HEK293 (cell line): ENCODE measurements around the gene MS4A15.

Source experiments
- CTCF ChIA-PET: fragments of 350-600 bp; formaldehyde crosslinking; extraction: SDS; loops from one replicate; lab custom pipeline; 2021; ENCODE audit warnings: antibody characterized with exemption; lab: Yijun Ruan, JAX
- POLR2A ChIA-PET: fragments of 300-600 bp; formaldehyde crosslinking; extraction: SDS; loops from one replicate; lab custom pipeline; 2020; ENCODE audit warnings: antibody characterized with exemption, inconsistent platforms; lab: Yijun Ruan, JAX
- H3K27ac ChIP-seq: fragments of 200-500 bp; sonication (Bioruptor generic); 2 replicates; pipeline ENCODE4 v1.5.1; 2014; ENCODE audit warnings: low read depth, low read length, control low read depth, inconsistent platforms; ENCODE audit errors: extremely low read depth
- H3K36me3 ChIP-seq, 2 experiments: fragments of 200-500 bp in 1 of 2; sonication (Bioruptor generic) in 1 of 2; 1 replicate in 1 of 2; 2 replicates in 1 of 2; pipeline ENCODE4 v1.5.1; 2014 to 2017; ENCODE audit warnings: inconsistent platforms in 2 of 2, low read length in 2 of 2; ENCODE audit not compliant: control insufficient read depth in 2 of 2, insufficient read depth in 1 of 2
- H3K4me1 ChIP-seq: fragments of 200-500 bp; sonication (Bioruptor generic); 2 replicates; pipeline ENCODE4 v1.5.1; 2014; ENCODE audit warnings: mild to moderate bottlenecking, low read length, inconsistent platforms; ENCODE audit not compliant: control insufficient read depth, insufficient read depth
- H3K4me3 ChIP-seq: 2 replicates; pipeline ENCODE4 v1.5.1; 2011; ENCODE audit warnings: low read depth, mild to moderate bottlenecking, control low read depth, low read length, moderate library complexity
- H3K9me3 ChIP-seq: fragments of 200-500 bp; sonication (Bioruptor generic); 2 replicates; pipeline ENCODE4 v1.5.1; 2014; ENCODE audit warnings: low read depth, low read length, inconsistent platforms; ENCODE audit not compliant: control insufficient read depth, insufficient read depth
- KLF16 ChIP-seq: fragments of 450-650 bp; formaldehyde crosslinking; IDR thresholded peaks from 2 replicates; pipeline ENCODE4 v1.5.1; 2017; ENCODE audit warnings: missing biosample characterization, missing genetic modification characterization
- KLF7 ChIP-seq: fragments of 450-650 bp; formaldehyde crosslinking; IDR thresholded peaks from 2 replicates; pipeline ENCODE4 v1.5.1; 2016; ENCODE audit warnings: missing biosample characterization, missing genetic modification characterization, borderline replicate concordance
- MEIS1 ChIP-seq: sonication (generic); formaldehyde crosslinking; IDR thresholded peaks from 2 replicates; pipeline ENCODE4 v1.8.1; 2022; ENCODE audit warnings: missing genetic modification reagents, mild to moderate bottlenecking, borderline replicate concordance
- PRDM1 ChIP-seq: fragments of 450-650 bp; formaldehyde crosslinking; IDR thresholded peaks from 2 replicates; pipeline ENCODE4; 2016; ENCODE audit warnings: missing biosample characterization, missing genetic modification characterization
- YY2 ChIP-seq: fragments of 450-650 bp; formaldehyde crosslinking; IDR thresholded peaks from 2 replicates; pipeline ENCODE4 v1.5.1; 2016; ENCODE audit warnings: missing biosample characterization, missing genetic modification characterization
- ZBTB11 ChIP-seq: fragments of 450-650 bp; formaldehyde crosslinking; conservative IDR thresholded peaks from 2 replicates; pipeline ENCODE4 v1.5.1; 2016; ENCODE audit warnings: low read depth, missing biosample characterization, missing genetic modification characterization
- ZFP37 ChIP-seq: fragments of 450-650 bp; formaldehyde crosslinking; IDR thresholded peaks from 2 replicates; pipeline ENCODE4 v1.5.1; 2016; ENCODE audit warnings: missing biosample characterization, missing genetic modification characterization
- ZFP69B ChIP-seq: fragments of 450-650 bp; formaldehyde crosslinking; IDR thresholded peaks from 2 replicates; pipeline ENCODE4 v1.5.1; 2016; ENCODE audit warnings: missing biosample characterization, missing genetic modification characterization
- ZNF148 ChIP-seq: fragments of 450-650 bp; formaldehyde crosslinking; IDR thresholded peaks from 2 replicates; pipeline ENCODE4 v1.5.0; 2017; ENCODE audit warnings: missing biosample characterization, missing genetic modification characterization, borderline replicate concordance
- ZNF169 ChIP-seq: fragments of 450-650 bp; formaldehyde crosslinking; IDR thresholded peaks from 2 replicates; pipeline ENCODE4 v1.5.1; 2016; ENCODE audit warnings: missing biosample characterization, missing genetic modification characterization
- ZNF2 ChIP-seq: fragments of 450-650 bp; formaldehyde crosslinking; IDR thresholded peaks from 2 replicates; pipeline ENCODE4 v1.5.1; 2016; ENCODE audit warnings: missing biosample characterization, missing genetic modification characterization
- ZNF292 ChIP-seq: fragments of 450-650 bp; formaldehyde crosslinking; IDR thresholded peaks from 2 replicates; pipeline ENCODE4 v1.5.1; 2016; ENCODE audit warnings: low read depth, missing biosample characterization, missing genetic modification characterization, borderline replicate concordance
- ZNF311 ChIP-seq: fragments of 450-650 bp; formaldehyde crosslinking; IDR thresholded peaks from 2 replicates; pipeline ENCODE4 v1.5.1; 2017; ENCODE audit warnings: missing biosample characterization, missing genetic modification characterization, borderline replicate concordance
- ZNF518A ChIP-seq: fragments of 450-650 bp; formaldehyde crosslinking; conservative IDR thresholded peaks from 2 replicates; pipeline ENCODE4 v1.5.1; 2016; ENCODE audit warnings: low read depth, missing biosample characterization, missing genetic modification characterization
- ZNF626 ChIP-seq: fragments of 450-650 bp; sonication (Bioruptor Pico); formaldehyde crosslinking; IDR thresholded peaks from 2 replicates; pipeline ENCODE4 v1.5.1; 2018; ENCODE audit warnings: missing biosample characterization, missing genetic modification characterization, inconsistent platforms
- ZNF76 ChIP-seq: fragments of 450-650 bp; formaldehyde crosslinking; IDR thresholded peaks from 2 replicates; pipeline ENCODE4; 2016; ENCODE audit warnings: low read depth, missing biosample characterization, missing genetic modification characterization, borderline replicate concordance
- ZXDB ChIP-seq: fragments of 450-650 bp; formaldehyde crosslinking; IDR thresholded peaks from 2 replicates; pipeline ENCODE4 v1.5.1; 2016; ENCODE audit warnings: missing biosample characterization, missing genetic modification characterization

MS4A15 gene

DNA sequence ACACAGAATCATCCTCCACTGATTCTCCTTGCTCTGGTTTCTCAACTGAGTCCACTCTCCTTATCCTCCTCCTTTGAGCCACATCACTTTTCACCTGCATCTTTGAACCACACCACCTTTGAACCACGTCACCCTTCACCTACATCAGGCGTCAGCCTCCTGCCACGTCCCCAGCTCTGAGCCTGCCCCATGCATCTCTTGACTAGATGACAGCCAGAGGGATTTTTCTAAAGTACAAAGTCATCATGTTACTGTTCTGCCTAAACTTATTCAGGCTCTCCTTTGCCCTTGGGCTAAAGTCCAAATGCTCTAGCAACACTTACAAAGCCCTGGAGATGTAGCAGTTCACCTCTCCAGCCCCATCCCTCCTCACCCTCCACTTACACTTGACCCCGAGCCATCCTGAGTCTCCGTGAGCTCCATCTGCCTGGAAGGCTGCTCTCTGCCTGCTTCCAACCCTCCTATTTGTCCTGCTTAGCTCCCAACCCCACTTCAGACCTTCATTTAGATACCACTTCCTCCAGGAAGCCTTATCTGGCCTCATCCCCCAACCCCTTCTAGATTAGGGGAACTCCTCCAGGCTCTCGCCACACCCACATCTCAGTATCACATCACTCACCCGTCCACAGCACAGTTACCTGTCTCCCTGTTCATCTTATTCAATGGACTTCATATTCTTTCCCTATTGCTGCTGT lies 24.8 kb downstream of the MS4A15 start:
- ChIA-PET POLR2A (no interaction called here), CTCF (interaction anchor here (0.6 to 1.1 kb wide), 2 partner anchors 30 to 164 kb away, joined by 3 read pairs; no protein-coding TSS in a partner anchor)
- Histone ChIP-seq H3K36me3 (no peaks in the 10 kb centered on the region), H3K4me1 (no peaks in the 10 kb centered on the region), H3K4me3 (no peak overlapping the region), H3K9me3 (no peaks in the 10 kb centered on the region), H3K27ac (no peak overlapping the region)
- TF ChIP-seq MEIS1 (CRISPR knock-in tag): no peak
- TF ChIP-seq KLF16 (tag by site-specific recombination): no peak
- TF ChIP-seq ZNF518A (tag by site-specific recombination): no peak
- no peak for TF ChIP-seq ZFP37
- no peak for TF ChIP-seq YY2
- no peak for TF ChIP-seq ZFP69B (tag by site-specific recombination)
- no peak for TF ChIP-seq ZNF76

GRCh38 chr11:60781981-60782316 lies 25.3 kb downstream of the MS4A15 start:
- ChIA-PET POLR2A (no interaction called here), CTCF (interaction anchor here (1.1 kb wide), 1 partner anchor 10 kb away, joined by 3 read pairs; no protein-coding TSS in a partner anchor)
- TF ChIP-seq KLF7: no peak
- no peak for TF ChIP-seq KLF16 (tag by site-specific recombination)
- TF ChIP-seq ZNF311 (tag by site-specific recombination): no peak
- TF ChIP-seq ZNF292 (tag by site-specific recombination): no peak
- no peak for TF ChIP-seq ZNF626 (tag by site-specific recombination)
- TF ChIP-seq ZNF169: no peak
- TF ChIP-seq PRDM1 (tag by site-specific recombination): no peak
- no peak for TF ChIP-seq ZXDB (tag by site-specific recombination)
- TF ChIP-seq ZBTB11: no peak
- TF ChIP-seq ZNF148 (tag by site-specific recombination): no peak
- TF ChIP-seq ZNF2 (tag by site-specific recombination): no peak
- Histone ChIP-seq H3K9me3 (no peaks in the 10 kb centered on the region), H3K4me3 (no peak overlapping the region), H3K27ac (no peak overlapping the region), H3K36me3 (no peaks in the 10 kb centered on the region), H3K4me1 (no peaks in the 10 kb centered on the region)
